Measurements from ENCODE around the gene ZNF362.

- TF ChIP-seq TCF12 (IDR thresholded peaks at IDR 0.05; ENCODE audit: low read depth, low read length), result no peak
- TF ChIP-seq, protein P1, sequence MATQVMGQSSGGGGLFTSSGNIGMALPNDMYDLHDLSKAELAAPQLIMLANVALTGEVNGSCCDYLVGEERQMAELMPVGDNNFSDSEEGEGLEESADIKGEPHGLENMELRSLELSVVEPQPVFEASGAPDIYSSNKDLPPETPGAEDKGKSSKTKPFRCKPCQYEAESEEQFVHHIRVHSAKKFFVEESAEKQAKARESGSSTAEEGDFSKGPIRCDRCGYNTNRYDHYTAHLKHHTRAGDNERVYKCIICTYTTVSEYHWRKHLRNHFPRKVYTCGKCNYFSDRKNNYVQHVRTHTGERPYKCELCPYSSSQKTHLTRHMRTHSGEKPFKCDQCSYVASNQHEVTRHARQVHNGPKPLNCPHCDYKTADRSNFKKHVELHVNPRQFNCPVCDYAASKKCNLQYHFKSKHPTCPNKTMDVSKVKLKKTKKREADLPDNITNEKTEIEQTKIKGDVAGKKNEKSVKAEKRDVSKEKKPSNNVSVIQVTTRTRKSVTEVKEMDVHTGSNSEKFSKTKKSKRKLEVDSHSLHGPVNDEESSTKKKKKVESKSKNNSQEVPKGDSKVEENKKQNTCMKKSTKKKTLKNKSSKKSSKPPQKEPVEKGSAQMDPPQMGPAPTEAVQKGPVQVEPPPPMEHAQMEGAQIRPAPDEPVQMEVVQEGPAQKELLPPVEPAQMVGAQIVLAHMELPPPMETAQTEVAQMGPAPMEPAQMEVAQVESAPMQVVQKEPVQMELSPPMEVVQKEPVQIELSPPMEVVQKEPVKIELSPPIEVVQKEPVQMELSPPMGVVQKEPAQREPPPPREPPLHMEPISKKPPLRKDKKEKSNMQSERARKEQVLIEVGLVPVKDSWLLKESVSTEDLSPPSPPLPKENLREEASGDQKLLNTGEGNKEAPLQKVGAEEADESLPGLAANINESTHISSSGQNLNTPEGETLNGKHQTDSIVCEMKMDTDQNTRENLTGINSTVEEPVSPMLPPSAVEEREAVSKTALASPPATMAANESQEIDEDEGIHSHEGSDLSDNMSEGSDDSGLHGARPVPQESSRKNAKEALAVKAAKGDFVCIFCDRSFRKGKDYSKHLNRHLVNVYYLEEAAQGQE (IDR thresholded peaks at IDR 0.05; ENCODE audit: low read depth, low read length), result no peak
These were observed 81.1 kb downstream of the ZNF362 start for GRCh38 chr1:33337441-33337840.

All from GM12878 (cell line).